GM19467 (cell line): ENCODE measurements around the gene LPCAT2.
"Not testable (repeated sequence)": the region's sequence is repeated elsewhere in the genome, so short reads cannot be mapped to it uniquely, and the experiment has no call there.

Experiments
- ATAC-seq: cut with Tn5 transposase; IDR thresholded peaks from one replicate; pipeline ENCODE4 v1.9.1; 2021; ENCODE audit warnings: mild to moderate bottlenecking, moderate library complexity; ENCODE audit not compliant: unreplicated experiment

Gene LPCAT2

DNA sequence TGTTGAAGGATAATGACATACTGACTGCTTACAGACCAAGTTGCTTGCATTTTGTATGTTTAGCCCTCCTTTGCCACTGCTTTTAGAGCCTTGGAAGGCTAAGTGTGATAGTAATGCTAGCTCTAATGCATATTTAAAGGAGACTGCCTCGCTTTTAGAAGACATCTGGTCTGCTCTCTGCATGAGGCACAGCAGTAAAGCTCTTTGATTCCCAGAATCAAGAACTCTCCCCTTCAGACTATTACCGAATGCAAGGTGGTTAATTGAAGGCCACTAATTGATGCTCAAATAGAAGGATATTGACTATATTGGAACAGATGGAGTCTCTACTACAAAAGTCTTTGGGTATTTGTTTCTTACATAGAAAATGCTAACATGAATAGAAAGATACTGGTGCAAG, 76.8 kb downstream of the LPCAT2 start:
- ATAC-seq: no peak

DNA sequence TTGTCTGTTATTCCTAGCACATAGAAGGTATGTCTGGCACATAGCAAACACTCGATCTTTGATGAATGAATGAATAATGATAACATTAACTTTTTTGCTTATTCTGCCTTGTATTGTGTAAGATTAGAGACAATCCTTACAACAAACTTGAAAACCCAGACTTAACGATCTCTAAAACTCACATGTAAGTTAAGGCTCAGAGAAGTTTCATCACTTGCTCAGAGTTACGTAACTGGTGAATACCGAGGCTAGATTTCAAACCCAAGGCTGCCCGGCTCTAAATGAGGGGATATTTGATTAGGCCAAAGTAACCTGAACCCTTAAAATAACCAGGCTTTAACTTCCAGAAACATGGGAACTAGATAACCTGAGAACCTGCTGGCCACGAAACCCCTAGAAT, 79.9 kb downstream of the LPCAT2 start:
- no peak for ATAC-seq

DNA sequence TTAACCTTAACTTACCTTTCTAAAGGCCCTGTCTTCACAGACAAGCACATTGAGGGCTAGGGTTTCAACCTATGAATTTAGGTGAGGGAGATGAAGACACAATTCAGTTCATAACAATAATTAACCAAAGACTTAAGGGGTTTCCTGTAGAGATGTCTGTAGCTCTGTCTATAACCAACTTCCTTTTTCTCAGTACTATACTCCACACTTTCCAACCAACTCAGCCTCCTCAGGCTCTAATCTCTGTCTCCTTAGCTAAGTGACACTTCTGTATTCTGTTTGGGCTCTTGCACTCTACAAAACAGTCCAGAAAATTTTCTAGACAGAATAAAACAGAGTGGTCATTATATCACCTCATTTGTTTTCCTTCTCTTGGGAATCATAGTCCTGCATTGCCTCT, 83.4 kb downstream of the LPCAT2 start:
- no peak for ATAC-seq

DNA sequence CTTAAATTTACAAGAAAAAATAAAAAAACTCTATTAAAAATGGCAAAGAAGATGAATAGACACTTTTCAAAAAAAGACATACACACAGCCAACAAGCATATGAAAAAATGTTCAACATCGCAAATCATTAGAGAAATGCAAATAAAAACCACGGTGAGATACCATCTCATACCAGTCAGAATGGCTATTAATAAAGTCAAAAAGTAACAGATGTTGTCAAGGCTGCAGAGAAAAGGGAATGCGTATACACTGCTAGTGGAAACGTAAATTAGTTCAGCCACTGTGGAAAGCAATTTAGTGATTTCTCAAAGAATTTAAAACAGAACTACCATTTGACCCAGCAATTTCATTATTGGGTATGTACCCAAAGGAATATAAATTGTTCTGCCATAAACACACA, 89.1 kb downstream of the LPCAT2 start:
- no peak for ATAC-seq

DNA sequence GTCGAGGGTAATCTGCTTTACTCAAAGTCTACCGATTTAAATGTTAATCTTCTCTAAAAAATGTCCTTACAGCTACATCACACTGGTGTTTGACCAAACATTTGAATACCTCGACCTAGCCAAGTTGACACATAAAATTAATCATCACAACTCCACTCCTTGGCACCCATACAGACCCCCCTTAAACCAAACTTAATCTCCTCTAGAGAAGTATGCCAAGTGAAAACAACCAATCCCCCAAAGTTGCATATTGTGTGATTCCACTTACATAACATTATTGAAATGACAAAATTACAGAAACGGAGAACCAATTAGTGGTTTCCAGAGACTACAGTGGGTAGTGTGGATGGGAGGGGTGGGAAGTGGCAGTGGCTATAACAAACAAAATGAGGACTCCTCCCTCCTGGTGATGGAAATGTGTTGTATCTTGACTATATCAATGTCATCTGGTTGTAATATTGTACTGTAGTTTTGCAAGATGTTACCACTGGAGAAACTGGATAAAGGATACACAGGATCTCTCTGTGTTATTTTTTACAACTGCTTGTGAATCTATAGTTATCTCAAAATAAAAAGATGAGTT, 97.0 kb downstream of the LPCAT2 start:
- no peak for ATAC-seq

DNA sequence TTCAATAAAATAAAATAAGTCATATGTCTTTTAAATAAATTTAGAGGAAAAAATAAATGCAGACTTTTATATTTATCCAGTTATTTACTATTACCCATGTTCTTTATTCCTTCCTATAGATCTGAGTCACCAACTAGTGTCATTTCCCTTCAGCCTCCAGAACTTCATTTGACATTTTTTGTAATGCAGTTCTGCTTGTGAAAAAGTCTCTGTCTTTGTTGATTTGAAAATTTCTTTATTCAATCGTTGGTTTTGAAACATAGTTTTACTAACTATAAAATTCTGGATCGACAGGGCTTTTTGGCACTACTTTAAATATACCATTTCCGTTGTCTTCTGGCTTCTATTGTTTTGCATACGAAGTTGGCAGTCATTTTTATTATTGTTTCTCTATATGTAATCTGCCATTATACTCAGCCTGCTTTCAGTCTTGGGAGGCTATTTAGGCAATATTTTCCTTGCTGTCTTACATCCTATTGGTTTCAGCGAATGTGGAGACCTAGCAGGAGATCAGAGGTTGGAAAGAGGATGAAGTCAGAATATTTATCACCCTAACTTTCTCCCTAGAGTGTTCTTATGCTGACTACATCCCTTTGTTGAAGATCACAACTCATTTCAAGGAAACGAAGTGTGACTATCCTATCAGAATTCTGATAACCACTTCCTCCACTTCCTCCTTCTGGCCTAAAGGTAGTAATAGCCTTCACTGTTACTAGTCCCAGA, 104.9 kb downstream of the LPCAT2 start:
- ATAC-seq: no peak

DNA sequence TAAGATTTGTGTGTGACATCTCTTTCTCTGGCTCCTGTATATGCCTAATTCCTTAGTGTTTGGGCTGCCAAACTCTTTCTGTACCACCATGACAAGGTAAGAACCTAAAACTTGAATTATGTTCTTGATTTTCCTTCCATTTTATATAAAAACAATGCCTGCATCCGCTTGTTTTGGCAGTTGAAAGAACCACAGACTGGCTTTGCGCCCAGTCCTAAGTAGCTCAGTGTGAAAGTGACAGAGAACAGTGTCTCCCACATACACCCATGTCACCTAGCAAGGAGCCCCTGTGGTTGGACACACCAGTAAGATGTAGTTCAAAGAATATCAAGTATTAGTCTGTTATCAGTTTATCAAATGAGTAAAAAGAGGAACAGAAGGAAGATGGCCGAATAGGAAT, 106.2 kb downstream of the LPCAT2 start:
- no peak for ATAC-seq

DNA sequence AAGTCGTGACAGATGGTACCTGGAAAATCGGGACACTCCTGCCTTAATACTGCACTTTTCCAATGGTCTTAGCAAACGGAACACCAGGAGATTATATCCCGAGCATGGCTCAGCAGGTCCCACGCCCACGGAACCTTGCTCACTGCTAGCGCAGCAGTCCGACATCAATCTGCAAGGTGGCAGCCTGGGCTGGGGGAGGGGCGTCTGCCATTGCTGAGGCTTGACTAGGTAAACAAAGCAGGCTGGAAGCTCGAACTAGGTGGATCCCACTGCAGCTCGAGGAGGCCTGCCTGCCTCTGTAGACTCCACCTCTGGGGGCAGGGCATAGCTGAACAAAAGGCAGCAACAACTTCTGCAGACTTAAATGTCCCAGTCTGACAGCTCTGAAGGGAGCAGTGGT, 106.8 kb downstream of the LPCAT2 start:
- ATAC-seq: not testable (repeated sequence)

DNA sequence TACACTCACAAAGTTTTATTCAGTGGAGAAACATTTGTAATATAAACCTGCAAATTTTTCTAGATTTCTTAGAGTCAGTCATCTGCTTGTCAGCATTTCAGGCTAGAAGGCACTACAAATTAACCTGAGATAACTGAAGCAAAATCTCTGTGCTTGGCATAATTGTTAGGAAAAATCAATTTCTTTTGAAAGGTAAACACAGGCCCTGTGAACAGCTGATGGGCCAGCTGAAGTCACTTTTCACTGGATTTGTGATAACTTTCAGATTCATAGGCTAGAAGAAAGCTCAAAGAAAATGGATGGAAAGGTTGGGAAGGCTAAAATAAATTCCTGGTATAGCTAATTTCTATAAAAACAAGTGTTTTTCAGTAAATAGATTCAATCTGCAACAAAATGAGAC, 112.9 kb downstream of the LPCAT2 start:
- ATAC-seq: no peak

DNA sequence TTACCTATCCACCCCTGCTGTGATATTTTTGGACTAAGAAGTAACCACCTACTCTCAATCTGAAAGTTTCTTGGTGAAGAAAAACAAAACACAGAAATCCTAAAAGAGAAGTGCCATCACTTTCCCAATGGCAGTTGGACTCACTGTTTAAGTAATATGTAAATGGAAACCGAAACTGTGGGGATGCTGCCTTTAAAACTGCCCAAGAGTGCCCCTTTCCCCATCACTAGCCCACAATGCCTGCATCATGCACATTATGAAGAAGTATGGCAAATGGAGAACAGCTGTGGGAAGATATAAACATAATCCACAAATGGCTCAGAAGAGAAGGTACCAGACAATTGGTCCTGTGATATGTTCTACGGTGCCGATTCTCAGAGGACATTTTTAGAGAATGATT, 113.4 kb downstream of the LPCAT2 start:
- ATAC-seq: no peak

DNA sequence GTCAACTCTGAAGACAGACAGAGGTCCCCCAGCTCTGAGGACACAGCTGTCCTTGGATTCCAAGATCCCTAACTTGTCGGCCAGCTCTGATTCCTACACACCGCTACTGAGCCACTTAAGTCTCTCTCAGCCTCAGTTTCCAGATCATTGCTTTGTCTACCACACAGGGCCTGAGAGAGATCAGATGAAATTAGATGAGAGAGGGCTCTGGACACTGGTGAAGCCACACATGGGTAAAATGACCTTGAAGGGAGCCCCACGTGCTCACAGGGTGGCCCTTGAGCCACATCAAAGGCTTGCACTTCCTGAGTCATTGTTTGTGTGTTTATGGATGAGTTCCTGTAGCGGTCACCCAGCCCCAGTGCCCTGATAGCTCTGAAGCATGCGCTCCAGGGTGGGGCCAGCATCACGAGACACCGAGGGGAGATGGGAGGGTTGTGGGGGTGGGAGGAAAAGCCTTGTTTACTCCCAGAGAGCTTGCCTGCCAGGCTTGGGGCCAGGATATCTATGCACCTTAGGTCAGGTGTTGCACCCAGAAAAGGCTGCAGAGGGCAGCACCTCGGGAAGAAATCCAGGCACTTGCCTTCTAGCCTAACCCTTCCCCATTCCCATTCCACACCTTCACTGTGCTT, 114.2 kb downstream of the LPCAT2 start:
- ATAC-seq: no peak

DNA sequence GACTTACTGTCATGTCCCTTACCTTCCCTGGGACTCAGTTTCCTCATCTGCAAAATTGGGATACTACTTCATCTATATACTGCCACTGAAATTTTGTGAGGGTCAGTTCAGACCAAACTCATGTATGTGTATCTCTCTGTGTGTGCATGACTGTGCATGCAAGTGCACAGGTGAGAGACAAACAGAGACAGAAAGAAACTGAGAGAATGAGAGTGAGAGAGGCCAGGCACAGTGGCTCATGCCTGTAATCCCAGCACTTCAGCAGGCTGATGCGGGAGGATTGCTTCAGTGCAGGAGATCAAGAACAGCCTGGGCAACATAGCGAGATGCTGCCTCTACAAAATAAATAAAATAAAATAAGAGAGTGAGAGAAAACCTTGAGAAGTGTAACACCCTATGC, 114.8 kb downstream of the LPCAT2 start:
- no peak for ATAC-seq

DNA sequence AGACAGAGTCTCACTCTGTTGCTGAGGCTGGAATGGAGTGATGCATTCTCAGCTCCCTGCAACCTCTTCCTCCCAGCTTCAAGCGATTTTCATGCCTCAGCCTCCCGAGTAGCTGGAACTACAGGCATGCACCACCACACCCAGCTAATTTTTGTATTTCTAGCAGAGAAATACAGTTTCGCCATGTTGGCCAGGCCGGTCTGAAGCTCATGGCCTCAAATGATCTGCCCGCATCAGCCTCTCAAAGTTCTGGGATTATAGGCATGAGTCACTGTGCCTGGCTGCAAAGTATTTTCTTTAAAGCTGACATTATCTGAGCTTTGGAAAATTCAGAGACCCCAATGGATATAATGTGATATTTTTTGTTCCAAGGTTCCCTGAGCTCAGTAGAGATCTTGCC, 115.8 kb downstream of the LPCAT2 start:
- ATAC-seq: no peak

DNA sequence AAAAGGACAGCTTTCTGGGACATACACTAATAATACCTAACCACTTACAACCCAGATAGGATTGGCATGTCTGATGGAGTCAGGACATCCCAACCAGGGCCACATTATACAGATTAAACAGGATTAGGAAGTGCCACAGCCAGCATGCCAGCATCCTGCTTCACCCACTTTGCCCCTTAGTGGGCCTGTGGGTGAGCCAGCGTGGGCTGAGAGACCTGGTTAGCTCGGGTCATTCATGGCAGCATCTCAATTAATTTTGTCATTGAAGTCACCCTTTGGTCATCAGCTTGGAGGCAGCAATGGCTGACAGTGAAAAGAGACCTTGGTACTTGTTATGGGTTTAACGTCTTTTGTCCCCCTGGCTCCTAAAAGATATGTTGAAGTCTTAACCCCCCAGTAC, 117.0 kb downstream of the LPCAT2 start:
- ATAC-seq: no peak

DNA sequence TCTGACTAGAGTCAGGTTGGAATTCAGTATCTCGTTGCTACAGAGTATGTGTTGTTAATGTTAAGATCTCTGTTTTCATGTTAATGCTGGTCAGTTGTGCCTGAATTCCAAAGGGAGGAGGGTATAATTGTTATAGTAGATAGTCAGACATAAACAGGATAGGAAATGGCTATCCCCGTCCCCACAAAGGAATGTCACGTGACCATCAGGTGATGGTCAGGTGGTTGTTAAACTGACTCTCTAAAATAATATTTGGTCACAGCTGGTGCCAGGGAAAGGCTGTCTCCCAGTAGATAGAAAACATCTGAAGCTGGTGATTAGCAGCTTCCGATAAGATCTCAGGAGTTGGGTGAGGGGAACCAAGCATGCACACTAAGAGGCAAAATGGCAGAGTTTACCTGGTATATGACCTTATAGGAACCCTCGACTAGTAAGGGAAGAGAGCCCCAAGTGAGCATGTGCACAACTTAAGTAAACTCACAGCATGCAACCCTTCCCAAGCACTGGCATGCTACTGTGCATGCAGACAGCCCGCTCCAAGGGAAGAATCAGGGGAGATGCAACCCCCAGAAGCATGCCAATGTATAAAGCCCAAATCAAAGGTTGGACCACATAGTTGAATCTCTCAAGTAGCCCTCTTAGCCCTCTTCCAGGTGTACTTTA, 119.6 kb downstream of the LPCAT2 start:
- no peak for ATAC-seq

DNA sequence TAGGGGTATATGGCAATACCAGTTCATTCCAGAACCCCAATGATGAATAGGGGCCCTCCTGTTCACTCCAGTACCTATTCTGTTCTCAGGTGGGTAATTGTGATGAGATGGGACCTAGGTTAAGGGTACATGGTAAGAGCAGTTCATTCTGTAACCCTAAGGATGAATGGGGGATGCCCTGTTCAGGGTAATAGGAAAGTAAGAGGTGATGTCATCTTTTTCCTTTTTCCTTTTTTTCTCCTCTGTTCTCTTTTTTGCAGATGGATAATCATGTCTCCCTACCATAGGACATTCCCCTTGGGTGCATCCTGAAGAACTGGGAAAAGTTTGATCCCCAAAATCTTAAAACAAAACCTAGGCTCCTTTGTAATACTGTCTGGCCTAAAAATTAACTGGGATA, 121.9 kb downstream of the LPCAT2 start:
- no peak for ATAC-seq

DNA sequence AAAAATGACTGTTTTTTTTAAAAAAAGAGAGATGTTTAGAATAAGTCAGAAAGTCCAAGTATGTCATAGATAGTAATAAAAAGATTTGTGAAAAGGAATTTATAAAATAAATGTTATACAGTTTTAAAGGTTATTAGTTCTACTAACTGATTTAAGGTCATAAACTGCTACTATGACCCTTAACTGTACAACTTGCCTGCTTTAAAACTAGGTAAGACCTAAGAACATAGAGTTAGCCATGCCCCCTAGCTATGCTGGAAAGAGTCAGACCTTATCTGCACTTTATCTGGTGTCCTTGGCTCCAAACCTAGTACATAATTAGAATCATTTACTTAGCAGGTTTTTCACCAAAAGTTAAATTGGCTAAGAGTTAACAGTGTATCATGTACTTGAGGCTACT, 123.4 kb downstream of the LPCAT2 start:
- ATAC-seq: no peak

DNA sequence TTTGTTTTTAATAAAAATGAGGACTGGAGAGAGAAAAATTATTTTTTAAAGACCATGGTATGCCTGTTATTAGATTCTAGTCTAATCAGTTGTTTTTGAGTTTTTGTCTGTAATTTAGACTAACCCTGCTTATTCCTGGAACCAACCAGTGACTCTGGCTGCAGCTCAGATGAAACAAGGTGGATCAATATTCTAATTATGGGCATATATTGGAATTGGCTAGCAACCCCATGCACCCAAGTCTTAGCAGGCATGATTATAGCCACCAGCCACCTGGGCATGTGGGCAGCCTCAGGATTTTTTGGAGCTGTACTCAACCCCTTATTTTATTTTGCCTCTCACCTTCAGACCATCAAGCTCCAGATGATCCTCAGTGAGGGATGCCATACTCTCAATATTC, 125.3 kb downstream of the LPCAT2 start:
- ATAC-seq: no peak
